HG02885 (cell line): Measurements from ENCODE around the gene CPM.
"Not testable (repeated sequence)": the region's sequence is repeated elsewhere in the genome, so short reads cannot be mapped to it uniquely, and the experiment has no call there.

Source experiments
- ATAC-seq: cut with Tn5 transposase; IDR thresholded peaks from one replicate; pipeline ENCODE4 v1.9.1; 2021; ENCODE audit warnings: mild to moderate bottlenecking; ENCODE audit not compliant: unreplicated experiment, poor library complexity

CPM gene

GRCh38 chr12:68855771-68856170 lies 77.2 kb downstream of the CPM start:
- ATAC-seq = no peak

- ATAC-seq = no peak
Measured at GRCh38 chr12:68855111-68855510, 77.9 kb downstream of the CPM start.

GRCh38 chr12:68854554-68854953 lies 78.4 kb downstream of the CPM start:
- no peak for ATAC-seq

- ATAC-seq = no peak
Measured at GRCh38 chr12:68854078-68854468, 78.9 kb downstream of the CPM start.

GRCh38 chr12:68853396-68854077 lies 79.4 kb downstream of the CPM start:
- no peak for ATAC-seq

- ATAC-seq = no peak
Measured at GRCh38 chr12:68851592-68852306, 81.2 kb downstream of the CPM start.

- no peak for ATAC-seq
Measured at GRCh38 chr12:68850390-68850789, 82.6 kb downstream of the CPM start.

- no peak for ATAC-seq
Measured at GRCh38 chr12:68846811-68847210, 86.2 kb downstream of the CPM start.

GRCh38 chr12:68844788-68845695 lies 87.9 kb downstream of the CPM start:
- ATAC-seq = no peak

- ATAC-seq = no peak
Measured at GRCh38 chr12:68844318-68844745, 88.6 kb downstream of the CPM start.

- ATAC-seq = no peak
Measured at GRCh38 chr12:68842784-68843567, 90.0 kb downstream of the CPM start.

GRCh38 chr12:68842123-68842522 lies 90.8 kb downstream of the CPM start:
- ATAC-seq = no peak

GRCh38 chr12:68841717-68842116 lies 91.3 kb downstream of the CPM start:
- ATAC-seq = no peak

GRCh38 chr12:68841175-68841574 lies 91.8 kb downstream of the CPM start:
- not testable (repeated sequence) for ATAC-seq

GRCh38 chr12:68839183-68840147 lies 93.5 kb downstream of the CPM start:
- ATAC-seq = no peak

- no peak for ATAC-seq
Measured at GRCh38 chr12:68838046-68838886, 94.7 kb downstream of the CPM start.

GRCh38 chr12:68837215-68837614 lies 95.8 kb downstream of the CPM start:
- ATAC-seq = no peak

- ATAC-seq = no peak
Measured at GRCh38 chr12:68835333-68835908, 97.5 kb downstream of the CPM start.
